Loucy (cell line): ENCODE data around the gene ABTB2.

ENCODE experiments used
- CTCF ChIP-seq: fragments of 200-600 bp; sonication (generic); conservative IDR thresholded peaks from 2 replicates; pipeline ENCODE4 v1.5.1; 2014; ENCODE audit warnings: mild to moderate bottlenecking, antibody characterized with exemption, low read length
- EZH2phosphoT487 ChIP-seq: fragments of 200-600 bp; IDR thresholded peaks from 2 replicates; pipeline ENCODE4 v1.6.1; 2018; ENCODE audit warnings: antibody characterized with exemption, mild to moderate bottlenecking, moderate library complexity, borderline replicate concordance

GRCh38 chr11:34360046-34360445 lies 2.2 kb upstream of the ABTB2 start:
- TF ChIP-seq CTCF: no peak
- no peak for TF ChIP-seq EZH2phosphoT487
